Measurements from ENCODE around the gene TACR2.

Gene TACR2

GRCh38 chr10:69398466-69398865 is 18.3 kb downstream of the TACR2 start:
- no peak for DNase-seq

GRCh38 chr10:69397972-69398371 is 18.7 kb downstream of the TACR2 start:
- DNase-seq, result no peak

DNA sequence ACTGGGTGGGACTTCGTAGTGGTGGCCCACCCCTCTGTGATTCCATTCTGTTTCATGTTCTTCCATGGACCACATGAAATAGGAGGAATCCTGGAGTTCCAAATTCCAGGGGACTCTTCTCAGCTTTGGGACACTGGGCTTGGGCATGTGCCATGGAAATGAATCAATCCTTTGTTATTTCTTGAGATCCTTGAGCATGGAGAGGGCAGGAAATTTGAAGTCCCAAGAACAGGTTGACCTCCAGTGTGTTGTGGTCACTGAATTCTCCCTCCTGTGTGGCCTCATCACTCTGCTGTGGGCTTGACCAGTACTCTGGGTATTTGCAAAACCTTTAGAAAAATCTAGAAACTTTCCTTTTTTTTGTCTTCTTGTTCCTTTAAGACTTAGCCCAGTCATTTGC is 22.7 kb downstream of the TACR2 start:
- DNase-seq, result no peak

GRCh38 chr10:69392481-69393000 is 24.2 kb downstream of the TACR2 start:
- peak; percentile 88 for DNase-seq

DNA sequence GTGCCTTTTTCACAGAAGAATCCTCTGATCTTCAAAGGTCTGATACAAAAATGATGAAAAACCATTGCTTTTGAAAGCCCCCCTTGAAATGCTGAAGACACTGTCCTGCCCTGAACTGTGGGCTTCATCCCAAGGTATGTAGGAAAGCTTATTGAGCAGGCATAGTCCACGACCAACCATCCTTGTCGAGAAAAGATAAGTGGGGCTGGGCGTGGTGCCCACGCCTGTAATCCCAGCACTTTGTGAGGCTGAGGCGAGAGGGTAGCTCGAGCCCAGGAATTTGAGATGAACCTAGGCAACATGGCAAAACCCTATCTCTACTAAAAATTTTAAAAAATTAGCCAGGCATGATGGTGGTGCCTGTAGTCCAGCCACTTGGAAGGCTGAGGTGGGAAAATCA is 25.6 kb downstream of the TACR2 start:
- DNase-seq, result no peak

- DNase-seq, result no peak
These were observed 26.8 kb downstream of the TACR2 start for GRCh38 chr10:69389827-69390490.

GRCh38 chr10:69388488-69388887 is 28.2 kb downstream of the TACR2 start:
- DNase-seq, result no peak

DNA sequence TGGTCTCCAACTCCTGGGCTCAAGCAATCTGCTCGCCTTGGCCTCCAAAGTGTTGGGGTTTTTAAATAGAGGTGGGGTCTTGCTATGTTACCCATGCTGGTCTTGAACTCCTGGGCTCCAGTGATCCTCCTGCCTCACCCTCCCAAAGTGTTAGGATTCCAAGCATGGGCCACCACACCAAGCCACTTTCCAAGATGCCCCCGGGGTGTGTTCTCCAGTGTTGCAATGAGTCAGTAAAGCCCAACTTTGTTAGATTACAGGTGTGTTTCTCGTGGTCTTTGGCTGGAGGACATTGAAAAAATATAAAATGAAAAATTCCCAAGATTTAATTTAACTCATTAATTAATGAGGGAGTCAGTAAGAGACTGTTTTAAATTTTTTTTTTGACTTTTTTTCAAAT is 29.2 kb downstream of the TACR2 start:
- DNase-seq, result no peak

GRCh38 chr10:69385454-69386350 is 31.0 kb downstream of the TACR2 start:
- DNase-seq, result no peak

GRCh38 chr10:69384320-69384719 is 32.4 kb downstream of the TACR2 start:
- DNase-seq, result no peak

DNA sequence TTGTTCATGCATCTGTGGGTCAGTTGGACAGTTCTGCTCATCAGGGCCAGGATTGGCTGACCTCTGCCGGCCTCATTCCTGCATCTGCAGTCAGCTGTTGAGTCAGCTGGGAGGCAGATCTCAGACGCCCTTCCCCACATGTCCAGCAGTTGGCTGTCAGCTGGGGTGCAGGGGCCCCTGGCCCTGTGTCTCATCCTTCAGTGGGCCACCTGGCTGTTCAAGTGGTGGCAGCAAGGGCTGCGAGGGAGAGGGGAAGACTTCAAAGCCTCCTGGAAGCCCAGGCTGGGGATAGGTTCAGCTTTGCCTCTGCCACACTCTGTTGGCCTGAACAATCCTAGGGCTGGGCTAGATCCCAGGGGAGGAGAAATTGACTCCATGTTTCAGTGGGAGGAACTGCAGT is 33.2 kb downstream of the TACR2 start:
- no peak for DNase-seq

DNA sequence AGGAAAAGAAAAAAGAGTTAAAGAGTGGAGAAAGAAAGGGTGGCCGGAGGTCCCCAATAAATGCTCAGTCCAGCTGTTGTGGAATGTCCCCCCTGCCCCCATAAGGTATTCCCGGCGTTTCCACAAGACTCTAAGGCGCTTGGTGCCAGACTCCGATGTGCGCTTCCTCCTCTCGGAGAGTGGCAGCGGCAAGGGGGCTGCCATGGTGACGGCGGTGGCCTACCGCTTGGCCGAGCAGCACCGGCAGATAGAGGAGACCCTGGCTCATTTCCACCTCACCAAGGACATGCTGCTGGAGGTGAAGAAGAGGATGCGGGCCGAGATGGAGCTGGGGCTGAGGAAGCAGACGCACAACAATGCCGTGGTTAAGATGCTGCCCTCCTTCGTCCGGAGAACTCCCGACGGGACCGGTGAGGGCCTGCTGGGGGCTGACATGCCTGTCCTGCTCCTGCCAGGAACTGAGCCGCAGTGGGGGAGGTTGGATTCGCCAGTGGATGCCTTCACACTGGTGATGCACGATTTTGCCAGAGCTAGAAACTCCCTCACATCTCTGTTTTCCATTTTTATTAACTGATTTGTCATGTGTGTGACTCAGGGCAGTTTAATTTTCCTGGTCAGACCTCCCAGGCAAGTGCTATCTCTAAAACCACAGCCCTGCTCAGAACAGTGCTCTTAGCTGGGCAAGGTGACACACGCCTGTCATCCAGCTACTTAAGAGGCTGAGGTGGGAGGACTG is 34.2 kb downstream of the TACR2 start:
- no peak for DNase-seq

- no peak for DNase-seq
These were observed 36.9 kb downstream of the TACR2 start for GRCh38 chr10:69379800-69380199.

GRCh38 chr10:69377933-69378332 is 38.8 kb downstream of the TACR2 start:
- DNase-seq, result no peak

DNA sequence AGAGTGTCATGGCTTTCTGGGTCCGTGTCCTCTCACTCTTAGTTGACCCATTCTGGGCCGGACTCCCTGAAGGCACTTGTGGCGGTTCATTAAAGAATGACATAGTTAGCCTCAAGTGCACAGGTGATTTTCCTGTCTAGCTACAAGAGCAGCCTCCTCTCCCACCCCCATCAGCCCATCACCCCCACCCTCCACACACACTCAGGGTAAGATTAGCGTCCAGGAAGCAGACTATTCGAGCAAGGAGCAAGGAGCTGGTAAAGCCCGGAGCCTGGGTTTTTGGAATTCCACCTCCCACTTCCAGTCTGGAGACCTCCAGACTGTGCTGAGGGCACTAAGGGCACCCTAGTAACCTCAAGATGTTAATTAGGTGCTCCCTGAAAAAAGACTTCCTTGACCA is 39.5 kb downstream of the TACR2 start:
- no peak for DNase-seq

DNA sequence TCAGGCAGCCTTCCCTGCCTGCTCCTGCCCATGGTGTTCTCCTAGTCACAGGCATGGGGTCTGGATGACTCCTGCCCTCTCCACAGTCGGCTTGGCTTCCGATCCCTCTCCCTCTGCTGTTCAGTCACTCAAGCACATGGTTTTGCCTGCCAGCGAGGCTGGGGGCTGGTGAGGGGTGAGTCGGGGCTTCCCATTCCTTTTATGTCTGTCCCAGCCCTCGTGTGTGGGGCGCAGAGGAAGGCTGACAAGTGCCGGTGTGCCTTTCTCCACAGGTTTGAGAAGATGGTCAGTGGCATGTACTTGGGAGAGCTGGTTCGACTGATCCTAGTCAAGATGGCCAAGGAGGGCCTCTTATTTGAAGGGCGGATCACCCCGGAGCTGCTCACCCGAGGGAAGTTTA is 40.1 kb downstream of the TACR2 start:
- no peak for DNase-seq

DNA sequence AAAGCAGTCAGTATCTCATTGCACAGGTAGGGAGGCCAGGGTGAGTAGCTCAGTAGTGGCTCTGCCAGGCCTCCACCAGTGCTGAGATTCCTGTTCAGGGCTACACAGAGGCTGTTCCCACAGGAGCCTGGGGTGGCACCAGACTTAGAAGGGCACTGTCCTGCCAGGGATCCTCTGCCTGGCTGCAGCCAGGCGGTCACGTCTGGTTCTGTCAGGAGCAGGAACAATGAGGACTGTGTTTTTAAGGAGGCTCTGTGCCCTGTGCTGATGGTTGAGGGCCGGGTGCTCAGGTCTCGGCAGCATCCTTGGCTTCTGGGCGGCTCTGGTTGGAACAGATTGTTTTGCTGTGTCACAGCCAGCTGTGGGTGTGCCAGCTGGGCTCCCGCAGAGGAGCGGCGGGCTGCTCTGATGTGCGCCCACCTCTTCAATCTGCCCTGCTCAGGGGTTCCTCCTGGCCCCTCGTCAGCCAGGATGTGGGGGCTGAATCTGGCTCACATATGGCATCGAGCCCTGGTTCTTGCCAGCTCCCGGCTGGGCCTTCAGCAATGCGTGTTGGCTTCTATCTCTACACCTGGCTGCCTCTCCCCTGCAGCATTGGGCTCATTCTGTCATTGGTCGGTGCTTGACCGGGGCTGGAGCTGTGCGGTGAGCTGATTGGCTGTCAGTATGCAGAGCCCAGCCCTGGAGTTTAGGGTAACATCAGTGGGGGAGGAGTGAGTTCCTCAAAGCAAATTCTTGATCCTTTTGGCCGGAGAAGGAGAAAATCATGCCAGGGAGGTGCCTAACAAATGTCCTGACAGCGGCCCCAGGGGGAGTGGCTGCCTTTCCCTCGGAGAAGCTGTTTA is 41.2 kb downstream of the TACR2 start:
- DNase-seq, result no peak

DNA sequence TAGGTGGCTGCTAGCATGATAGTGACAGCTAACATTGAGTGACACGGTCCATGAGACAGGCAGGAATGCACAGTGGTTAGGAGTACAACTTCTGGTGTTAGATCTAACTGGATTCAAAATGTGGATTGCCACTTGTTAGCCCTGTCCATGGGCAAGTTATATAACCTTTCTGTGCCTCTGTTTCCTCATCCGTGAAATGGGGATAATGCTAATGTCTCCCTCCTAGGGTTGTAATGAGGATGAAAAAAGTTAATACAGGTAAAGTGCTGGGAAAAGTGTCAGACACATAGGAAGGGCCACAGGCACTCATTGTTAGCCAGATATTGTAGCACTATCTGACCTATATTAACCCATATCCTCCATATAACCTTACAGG is 41.8 kb downstream of the TACR2 start:
- DNase-seq, result no peak

DNA sequence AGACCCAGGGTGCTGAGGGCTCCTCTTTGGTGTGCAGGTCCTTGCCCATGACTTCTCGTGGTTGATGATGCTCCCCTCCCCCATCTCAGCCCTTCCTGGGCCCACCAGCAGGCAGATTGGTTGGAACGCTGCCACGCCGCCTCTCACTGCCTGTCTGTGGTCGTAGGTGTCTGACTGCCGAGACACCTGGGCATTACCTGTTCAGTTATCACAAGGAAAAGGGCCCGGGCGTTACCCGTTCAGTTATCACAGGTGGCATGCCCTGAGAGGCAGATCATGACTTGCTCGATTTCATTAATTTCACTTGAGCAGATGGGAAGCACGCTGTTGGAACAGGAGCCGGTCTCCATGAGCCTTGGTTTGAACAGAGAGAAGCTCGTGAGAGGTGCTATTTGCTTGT is 42.5 kb downstream of the TACR2 start:
- DNase-seq, result no peak

GRCh38 chr10:69372126-69372980 is 44.4 kb downstream of the TACR2 start:
- DNase-seq, result no peak

DNA sequence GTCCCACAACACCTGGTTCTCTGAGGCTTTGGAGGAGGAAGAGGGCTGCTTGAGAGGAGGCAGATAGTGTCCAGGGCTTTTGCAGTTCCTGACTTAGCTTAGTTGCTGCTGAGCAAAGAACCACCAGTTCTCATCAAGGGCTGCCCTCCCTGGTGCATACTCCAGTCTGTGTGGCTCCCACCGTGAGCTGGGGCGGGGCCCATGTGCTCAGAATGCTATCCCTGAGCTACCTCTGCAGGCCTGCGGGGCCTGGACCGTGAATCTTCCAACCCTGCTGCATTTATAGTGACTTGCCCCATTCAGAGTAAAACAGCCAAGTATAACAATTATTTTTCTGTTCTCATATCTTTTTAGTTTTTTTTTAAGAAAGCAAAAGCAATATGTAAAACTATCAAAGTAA is 49.2 kb downstream of the TACR2 start:
- no peak for DNase-seq

DNA sequence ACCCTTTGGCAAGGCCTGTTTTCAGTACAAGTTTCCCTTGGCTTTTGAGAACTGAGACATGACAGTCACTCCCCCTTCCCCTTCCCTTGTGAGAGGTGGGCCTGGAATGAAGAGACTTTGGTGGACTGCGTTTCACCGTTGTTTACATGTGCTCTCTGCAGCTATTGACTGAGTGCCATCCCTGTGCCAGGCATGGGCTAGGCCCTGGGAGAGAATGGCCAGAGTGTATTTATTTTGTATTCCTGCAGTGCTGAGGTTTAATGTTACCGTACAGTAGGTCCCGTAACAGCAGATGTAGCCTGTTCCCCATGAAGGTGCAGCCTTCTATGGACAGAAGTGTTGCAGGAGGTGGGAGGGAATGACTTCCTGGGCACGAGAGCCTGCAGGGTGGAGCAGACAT is 50.0 kb downstream of the TACR2 start:
- DNase-seq, result no peak
